OCI-M1 (cell line): Measurements from ENCODE around the gene FKBP5.
"Not testable (repeated sequence)": the region's sequence is repeated elsewhere in the genome, so short reads cannot be mapped to it uniquely, and the experiment has no call there.

Experiments
- DNase-seq: peaks from one replicate; lab custom pipeline; 2025; lab: John Stamatoyannopoulos, UW

The FKBP5 gene

DNA sequence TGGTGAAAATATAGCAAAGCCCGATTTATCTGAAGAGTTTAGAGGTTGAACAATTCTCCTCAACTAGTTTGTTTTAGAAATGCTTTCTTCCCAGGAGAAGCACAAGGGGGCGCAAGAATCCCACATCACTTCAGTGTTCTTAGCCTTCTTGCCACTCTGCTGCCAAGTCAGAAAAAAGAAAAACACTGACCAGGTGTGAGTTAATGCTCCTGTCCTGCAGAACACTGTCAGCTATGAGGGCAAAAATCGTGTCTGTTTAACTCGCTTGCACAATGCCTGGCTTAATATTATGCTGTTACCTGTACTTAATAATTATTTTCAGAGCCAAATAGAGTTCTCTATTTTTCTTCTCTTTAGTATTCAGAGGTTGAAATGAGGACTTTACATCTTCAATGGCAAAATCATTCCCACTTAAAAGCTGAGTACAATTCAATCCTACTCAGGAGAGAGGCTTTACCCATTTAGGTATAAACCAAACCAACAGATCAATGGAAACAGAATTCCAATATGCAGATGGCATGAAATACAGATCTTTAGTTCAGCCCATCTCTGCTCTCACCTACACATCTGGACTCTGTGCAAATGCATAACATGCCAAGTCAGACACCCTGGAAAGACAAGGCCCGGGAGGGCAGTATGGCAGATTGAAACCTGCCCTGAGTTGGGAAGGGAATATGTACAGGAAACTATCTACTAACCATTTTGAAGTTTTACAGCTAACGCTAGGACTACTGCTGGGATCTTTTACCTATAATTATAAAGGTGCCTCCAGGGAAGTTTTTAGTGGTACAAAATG, 104.6 kb downstream of the FKBP5 start:
- DNase-seq = peak; percentile 86

- DNase-seq = no peak
Observed at GRCh38 chr6:35582315-35582714, 106.4 kb downstream of the FKBP5 start.

DNA sequence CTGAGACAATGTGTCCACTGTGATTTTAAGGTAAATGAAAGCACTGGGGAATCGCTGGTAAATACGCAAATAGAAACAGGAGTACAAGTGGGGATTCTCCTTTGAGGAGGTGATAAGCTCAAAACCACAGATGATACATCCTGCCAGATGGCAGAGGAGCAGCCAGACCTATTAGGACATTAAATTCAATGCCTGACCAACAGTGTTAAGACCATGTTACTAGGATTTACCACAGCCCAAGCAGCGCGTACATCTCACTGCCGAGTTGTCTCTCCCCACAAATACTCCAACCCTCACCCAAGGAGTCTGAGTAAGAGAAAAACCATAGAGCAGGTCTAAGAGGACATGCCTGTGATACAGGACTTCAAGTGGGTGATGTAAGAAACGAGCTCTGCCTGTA, 107.1 kb downstream of the FKBP5 start:
- DNase-seq = no peak

DNA sequence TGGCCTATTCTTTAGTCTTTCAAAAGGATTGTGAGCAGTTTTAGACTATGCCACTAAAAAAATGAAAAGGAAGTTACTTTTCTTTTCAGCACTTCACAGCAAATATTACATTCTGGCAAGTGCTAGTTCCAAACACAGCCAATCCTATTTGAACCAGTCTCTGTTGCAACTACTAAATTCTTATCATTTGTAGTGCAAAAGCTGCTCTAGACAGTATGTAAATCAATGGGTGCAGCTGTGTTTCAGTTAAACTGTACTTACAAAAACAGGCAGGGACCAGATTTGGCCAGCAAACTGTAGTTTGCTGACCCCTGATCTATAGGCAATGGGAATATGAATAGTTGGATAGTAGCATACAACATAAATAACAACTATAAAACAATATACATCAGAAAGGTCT, 107.9 kb downstream of the FKBP5 start:
- no peak for DNase-seq

DNA sequence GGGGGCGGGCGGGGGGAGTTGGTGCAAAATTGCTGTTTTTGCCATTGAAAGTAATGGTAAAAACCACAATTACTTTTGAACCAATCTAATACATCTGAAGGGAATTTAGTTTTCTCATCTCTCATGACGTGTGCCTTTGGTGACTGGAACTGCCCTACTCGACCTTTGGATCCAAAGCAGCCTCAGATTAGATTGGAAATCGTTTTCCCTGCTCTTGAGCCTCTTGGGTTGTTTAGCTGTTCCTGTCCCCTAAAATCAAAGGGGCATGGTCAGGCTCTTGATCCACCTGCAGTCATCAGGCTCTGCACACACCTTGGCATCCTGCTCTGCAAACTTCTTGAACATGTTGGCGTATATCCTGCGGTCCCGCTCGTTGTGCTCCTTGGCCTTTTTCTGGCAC, 112.0 kb downstream of the FKBP5 start:
- no peak for DNase-seq

GRCh38 chr6:35573495-35574110, 115.1 kb downstream of the FKBP5 start:
- no peak for DNase-seq

DNA sequence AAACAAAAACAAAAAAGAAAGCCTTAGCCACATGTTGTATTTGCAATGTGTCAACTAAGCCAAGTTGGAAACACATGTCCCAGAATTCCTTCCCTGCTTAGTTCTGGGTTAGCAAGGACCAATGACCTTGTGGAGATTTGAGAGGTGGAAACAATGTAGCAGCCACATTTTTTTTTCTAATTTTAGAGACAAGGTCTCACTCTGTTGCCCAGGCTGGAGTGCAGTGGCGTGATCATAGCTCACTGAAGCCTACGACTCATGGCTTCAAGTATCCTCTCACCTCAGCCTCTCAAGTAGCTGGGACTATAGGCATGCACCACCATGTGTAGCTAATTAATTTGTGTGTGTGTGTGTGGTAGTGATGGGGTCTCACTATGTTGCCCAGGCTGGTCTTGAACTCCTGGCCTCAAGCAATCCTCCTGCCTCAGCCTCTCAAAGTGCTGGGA, 117.8 kb downstream of the FKBP5 start:
- DNase-seq = not testable (repeated sequence)

- DNase-seq = peak; percentile 36
Observed at GRCh38 chr6:35569011-35569461, 119.7 kb downstream of the FKBP5 start.

DNA sequence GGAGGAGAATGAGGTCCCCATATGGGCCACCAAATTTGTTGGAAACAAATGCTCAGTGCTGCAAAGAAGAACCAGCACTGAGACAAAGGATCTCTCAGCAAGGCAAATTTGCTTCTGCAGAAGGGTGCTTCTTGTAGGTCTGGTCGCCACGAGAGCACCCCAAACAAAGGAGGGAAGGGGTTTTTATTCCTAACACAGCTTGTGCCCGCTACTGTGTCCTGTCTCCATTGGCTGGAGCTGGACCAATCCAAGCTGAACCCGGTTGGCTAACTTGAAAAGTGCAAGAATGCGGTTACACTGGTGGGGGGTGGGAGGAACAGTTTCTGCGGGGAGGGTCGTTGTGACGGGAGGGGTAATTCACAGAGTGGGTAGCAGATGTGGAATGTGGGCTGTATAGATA, 121.9 kb downstream of the FKBP5 start:
- DNase-seq = no peak

DNA sequence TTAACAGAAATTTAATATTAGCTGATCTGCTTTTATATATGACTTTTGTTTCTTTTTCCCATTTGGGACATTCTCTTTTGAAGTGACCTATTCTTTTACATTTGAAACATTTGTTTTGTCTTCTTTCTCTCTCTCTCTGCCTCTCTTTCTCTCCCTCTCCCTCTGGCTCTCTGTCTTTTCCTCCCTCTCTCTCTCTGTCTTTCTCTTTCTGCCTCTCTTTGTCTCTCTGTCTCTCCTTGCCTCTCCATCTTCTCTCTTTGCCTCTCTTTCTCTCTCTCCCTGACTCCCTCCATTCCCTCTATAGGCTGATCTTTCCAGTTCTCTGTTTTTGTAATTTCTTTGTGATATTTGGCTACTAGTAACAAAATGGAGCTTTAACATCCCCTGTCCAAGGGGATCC, 124.0 kb downstream of the FKBP5 start:
- DNase-seq = no peak

GRCh38 chr6:35562060-35562459, 126.7 kb downstream of the FKBP5 start:
- no peak for DNase-seq

DNA sequence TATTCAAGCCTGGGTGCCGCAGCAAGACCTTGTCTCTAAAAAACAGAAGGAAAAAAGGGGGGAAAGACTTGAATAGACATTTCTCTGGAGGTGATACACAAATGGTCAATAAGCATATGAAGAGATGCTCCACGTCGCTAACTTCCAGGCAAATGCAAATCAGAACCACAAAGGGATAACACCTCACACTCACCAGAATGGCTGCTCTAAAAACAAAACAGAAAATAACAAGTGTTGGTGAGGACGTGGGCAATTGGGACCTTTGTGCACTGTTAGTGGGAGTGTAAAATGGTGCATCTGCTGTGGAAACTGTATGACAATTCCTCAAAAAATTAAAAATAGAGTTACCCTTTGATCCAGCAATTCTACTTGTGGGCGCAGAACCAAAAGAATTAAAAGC, 127.6 kb downstream of the FKBP5 start:
- DNase-seq = no peak

GRCh38 chr6:35558571-35558970, 130.1 kb downstream of the FKBP5 start:
- DNase-seq = no peak

DNA sequence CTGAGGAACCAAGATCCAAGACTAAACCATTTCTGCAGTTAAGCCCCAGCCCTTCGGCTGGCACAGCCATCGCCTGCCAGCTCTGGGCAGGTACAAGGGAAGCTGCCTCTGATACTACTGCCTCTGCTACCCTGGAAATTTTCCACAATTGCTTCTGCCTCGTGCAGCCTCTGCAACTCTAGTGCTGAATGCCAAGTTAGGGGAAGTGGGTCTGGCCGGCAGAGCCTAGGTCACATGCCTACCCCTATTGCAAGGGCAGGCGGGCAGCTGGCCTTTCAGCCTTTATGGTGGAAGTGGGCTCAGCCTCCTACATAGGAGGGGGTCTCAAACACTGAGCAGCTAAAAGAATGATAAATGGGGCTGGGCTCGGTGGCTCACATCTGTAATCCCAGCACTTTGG, 131.5 kb downstream of the FKBP5 start:
- no peak for DNase-seq

DNA sequence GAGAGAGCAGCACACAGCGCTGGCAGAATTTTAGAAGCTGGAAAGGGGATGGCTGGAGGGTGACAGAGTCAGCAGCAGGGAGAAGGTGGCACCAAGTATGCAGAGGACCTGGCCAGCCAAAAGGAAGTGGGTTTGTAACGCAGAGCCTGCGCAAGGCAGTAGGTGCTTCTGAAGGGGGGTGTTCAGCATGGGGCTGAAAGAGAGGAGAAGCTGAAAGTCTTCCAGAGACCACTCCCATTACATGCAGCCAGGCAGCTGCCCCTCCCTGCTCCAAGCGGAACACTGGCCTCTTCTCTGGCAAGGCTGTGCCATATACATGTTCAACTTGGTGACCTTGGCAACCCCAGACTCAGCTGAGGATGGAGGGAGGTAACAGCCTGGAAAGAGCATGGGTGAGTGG, 133.9 kb downstream of the FKBP5 start:
- DNase-seq = no peak

- DNase-seq = no peak
Observed at GRCh38 chr6:35553315-35553714, 135.4 kb downstream of the FKBP5 start.

DNA sequence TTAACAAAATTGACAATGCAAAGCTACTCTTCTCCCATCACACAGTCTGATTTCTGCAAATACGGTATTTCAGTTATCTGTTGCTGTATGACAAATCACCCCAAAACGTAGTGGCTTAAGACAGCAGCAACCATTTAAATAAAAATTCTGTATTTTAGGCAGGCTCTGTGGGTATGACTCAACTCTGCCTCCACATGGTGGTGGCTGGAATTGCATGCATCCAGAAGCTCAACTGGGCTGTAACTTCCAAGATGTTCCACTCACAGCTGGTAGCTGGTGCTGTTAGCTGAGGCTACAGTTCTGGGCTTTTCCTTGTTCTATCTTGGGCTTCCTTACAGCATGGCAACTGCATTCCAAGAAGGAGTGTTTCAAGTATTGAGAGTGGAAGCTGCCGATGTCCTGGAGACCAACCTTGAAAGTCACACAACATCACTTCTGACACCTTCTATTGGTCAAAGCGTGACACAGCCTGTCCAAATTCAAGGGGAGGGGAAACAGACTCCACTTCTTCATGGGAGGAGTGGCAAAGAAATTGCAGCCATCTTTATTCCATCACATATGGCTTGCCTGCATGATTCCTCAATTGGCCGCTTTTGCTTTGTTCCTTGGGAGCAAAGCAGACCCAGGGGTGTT, 136.3 kb downstream of the FKBP5 start:
- peak; percentile 81 for DNase-seq

DNA sequence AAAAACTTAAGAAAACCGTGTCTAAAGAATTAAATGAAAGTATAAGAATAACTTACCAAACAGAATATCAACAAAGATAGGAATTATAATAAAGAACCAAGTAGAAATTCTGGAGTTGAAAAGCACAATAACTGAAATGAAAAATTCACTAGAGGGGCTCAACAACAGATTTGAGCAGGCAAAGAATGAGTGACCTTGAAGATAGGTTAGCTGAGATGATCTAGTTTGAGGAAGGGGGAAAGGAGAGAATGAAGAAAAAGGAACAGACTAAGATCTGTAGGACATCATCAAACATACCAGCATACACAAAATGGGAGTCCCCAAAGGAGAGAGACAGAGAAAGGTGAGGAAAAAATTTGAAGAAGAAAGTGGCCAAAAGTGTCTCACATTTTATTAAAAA, 138.3 kb downstream of the FKBP5 start:
- peak; percentile 14 for DNase-seq

DNA sequence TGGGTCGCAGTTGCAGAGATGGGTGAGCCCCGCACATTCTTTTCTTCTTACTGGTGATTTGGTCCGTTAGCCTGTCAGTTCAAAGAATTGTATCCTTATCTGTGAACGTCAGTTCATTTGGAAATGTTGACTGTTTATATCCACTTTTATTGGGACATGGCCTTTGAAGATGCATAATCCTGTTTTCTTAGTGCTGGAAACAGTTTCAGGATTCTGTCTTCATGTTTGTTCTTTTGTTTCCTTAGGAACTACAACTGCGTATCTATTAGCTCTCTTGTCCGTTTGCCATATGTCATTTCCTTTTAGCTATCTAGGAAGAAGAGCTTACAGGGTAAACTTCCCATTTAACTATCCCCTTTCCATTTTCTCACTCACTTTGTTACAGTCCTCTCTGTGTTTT, 141.0 kb downstream of the FKBP5 start:
- DNase-seq = no peak

DNA sequence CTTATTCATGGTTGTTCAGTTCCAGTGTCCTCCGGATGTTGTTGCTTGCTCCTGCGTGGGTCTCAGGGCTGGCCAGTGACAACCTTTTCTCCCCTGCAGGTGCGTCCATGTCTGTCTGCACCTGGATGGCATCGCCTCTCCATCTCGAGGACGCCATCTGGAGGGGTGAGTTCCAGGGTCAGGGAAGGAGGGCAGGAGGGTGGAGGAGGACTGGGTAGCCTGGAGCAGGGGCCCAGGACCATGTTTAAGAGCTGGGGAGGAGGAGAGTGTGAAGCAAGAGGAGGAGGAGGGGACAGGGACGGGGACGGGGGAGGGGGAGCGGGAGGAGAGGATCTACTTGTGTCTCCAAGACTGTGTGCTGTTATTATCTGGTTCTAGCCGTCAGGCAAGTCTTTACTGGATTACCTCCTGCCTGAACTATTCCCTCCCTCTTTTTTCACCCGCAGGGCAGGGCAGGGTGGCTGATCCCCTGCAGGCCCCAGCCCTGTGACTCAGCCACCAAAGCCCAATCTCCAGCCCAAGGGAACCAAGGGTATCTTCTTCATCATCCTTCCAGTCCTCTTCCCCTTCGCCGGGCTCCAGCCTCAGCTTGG, 143.8 kb downstream of the FKBP5 start:
- DNase-seq = peak; percentile 43

DNA sequence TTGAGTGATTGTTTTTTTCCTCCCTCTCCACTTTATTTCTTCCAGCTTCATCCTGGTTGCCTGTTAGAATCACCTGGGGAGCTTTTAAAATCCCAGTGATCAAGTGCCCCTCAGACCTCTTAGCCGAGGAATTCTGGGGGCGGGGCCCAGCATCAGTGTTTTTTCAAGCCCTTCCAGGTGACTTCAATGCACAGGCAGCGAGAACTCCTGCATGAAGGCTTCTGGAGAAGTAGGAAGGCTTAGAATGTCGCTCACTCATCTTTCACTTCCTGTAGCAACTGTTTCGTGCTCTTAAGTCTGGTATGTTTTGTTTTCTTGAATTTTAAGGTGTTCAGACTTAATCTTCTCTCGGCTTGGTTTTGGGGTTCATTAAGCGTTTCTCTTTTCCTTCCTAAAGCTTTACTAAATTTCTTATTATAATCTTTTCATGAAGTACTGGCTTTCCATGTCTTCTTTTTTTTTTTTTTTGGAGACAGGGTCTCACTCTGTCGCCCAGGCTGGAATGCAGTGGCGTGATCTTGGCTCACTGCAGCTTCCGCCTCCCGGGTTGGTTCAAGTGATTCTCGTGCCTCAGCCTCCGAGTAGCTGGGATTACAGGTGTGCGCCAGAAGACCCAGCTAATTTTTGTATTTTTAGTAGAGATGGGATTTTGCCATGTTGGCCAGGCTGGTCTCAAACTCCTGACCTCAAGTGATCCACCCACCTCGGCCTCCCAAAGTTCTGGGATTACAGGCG, 145.1 kb downstream of the FKBP5 start:
- DNase-seq = peak; percentile 37

DNA sequence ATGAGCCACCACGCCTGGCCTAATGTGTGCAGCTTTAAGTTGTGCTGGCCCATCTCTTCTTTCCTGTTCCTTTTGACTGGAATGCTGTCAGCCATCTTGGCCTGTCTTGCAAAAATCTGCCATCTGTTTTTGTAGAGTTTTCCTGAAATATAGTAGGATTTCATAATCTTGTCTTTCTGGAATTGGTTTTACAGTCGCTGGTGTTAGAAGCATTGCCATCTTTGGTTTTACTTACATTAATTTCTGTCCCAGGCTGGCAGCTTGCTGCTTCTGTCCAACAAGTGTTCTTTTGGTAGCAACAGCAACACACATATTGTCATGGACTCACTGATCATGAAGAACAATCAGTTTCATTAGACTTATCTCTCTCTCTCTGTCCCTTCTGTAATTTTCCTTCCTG, 146.9 kb downstream of the FKBP5 start:
- DNase-seq = no peak
